ENCODE results near the gene LZTS2.

DNA sequence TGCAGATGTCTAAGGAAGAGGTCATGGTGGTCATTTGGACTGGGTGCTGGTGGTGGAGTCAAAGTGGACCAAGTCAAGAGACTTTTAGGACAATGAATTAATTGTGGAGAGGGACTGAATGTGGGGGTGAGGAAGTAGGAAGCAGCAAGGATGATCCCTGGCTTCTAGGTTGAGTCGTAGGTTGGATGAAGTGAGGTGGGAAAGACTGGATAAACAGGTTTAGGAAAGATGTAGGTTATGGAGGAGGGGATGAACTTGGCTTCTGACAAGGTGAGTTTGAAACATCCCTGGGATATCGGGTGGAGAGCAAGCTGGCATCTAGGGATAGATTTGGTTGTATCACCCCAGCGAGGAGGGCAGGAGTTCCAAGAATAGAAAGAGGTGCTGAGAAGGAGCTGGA, 22.7 kb upstream of the LZTS2 start:
- TF ChIP-seq FOXP2 (optimal IDR thresholded peaks at IDR 0.05; ENCODE audit: control extremely low read depth, extremely low read length, insufficient read depth) (no peak), POLR2AphosphoS5 (IDR thresholded peaks at IDR 0.05; ENCODE audit: borderline replicate concordance, low read depth, low read length) (no peak), EZH2 (IDR thresholded peaks at IDR 0.05) (no peak)
